GM23248 (cell line): ENCODE data around the gene DIPK1B.
"Not testable (repeated sequence)": the region's sequence is repeated elsewhere in the genome, so short reads cannot be mapped to it uniquely, and the experiment has no call there.

ENCODE experiments used
- EZH2 ChIP-seq: fragments of 200-600 bp; sonication (generic); IDR thresholded peaks from 2 replicates; pipeline ENCODE4 v1.6.1; 2018; ENCODE audit warnings: antibody characterized with exemption, mild to moderate bottlenecking; ENCODE audit not compliant: insufficient read depth, poor library complexity, severe bottlenecking
- EZH2phosphoT487 ChIP-seq: fragments of 200-600 bp; sonication (generic); IDR thresholded peaks from 2 replicates; pipeline ENCODE4 v1.6.1; 2018; ENCODE audit warnings: antibody characterized with exemption, moderate library complexity, mild to moderate bottlenecking, low read depth; ENCODE audit not compliant: insufficient read depth

DNA sequence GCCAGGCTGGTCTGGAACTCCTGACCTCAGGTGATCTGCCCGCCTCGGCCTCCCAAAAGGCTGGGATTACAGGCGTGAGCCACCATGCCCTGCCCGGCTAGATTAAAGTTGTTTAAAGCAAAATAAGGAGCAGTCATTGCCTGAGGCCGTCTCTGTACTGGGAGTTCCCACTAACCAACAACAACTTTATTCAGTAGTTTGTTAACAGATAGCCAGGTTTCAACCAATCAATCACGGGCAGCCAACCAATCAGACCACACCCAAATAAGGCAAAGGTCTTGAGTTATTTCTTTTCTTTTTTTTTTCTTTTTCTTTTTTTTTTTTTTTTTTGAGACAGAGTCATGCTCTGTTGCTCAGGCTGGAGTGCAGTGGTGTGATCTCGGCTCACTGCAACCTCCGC, 7.6 kb upstream of the DIPK1B start:
- not testable (repeated sequence) for TF ChIP-seq EZH2phosphoT487, EZH2
